Measurements from ENCODE around the gene HLA-DMA. TPM values are rescaled to one million over a fixed set of nuclear protein-coding genes. Genes with fewer than 3 reads are reported as not detected.
A peak's percentile ranks its signal among the peaks of the same experiment; 100 is the strongest.

Gene HLA-DMA
- total RNA-seq, 1 donor from 2014 or later, result 5.4 TPM

DNA sequence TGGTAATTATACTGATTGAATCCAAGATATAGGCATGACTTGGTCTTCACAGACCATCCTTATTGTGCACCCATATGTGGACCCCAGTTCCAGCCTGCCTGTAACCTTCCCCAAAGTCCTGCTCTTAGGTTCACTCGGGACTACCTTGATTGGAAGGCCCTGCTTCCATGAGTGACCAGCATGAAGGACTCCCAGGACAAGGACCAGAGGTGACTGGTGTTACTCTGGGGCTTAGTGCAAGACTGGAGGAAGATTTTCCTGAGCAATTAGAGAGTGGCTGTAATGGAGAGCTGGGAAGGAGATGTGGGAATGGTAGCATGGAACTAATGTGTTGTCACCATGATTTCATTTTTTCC lies 30.6 kb upstream of the HLA-DMA start:
- H3K27ac Mint-ChIP-seq (ENCODE audit: unreplicated experiment), result peak overlapping the region; percentile 76
- no peak overlapping the region for H3K4me3 Mint-ChIP-seq (ENCODE audit: unreplicated experiment)
- peaks cover 19% of the 10 kb centered on the region for H3K4me1 Mint-ChIP-seq (ENCODE audit: low read depth)
- no peaks in the 10 kb centered on the region for H3K27me3 Mint-ChIP-seq (ENCODE audit: low read depth)
- peaks cover 32% of the 10 kb centered on the region for H3K36me3 Mint-ChIP-seq (ENCODE audit: low read depth)
- no peaks in the 10 kb centered on the region for H3K9me3 Mint-ChIP-seq (ENCODE audit: low read depth)
- no peak for DNase-seq (ENCODE audit: low spot score)
- TF ChIP-seq, protein P1, sequence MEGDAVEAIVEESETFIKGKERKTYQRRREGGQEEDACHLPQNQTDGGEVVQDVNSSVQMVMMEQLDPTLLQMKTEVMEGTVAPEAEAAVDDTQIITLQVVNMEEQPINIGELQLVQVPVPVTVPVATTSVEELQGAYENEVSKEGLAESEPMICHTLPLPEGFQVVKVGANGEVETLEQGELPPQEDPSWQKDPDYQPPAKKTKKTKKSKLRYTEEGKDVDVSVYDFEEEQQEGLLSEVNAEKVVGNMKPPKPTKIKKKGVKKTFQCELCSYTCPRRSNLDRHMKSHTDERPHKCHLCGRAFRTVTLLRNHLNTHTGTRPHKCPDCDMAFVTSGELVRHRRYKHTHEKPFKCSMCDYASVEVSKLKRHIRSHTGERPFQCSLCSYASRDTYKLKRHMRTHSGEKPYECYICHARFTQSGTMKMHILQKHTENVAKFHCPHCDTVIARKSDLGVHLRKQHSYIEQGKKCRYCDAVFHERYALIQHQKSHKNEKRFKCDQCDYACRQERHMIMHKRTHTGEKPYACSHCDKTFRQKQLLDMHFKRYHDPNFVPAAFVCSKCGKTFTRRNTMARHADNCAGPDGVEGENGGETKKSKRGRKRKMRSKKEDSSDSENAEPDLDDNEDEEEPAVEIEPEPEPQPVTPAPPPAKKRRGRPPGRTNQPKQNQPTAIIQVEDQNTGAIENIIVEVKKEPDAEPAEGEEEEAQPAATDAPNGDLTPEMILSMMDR (IDR thresholded peaks at IDR 0.05), result no peak

GRCh38 chr6:32982702-32983492 lies 30.0 kb upstream of the HLA-DMA start:
- peaks cover 25% of the 10 kb centered on the region for H3K4me1 Mint-ChIP-seq (ENCODE audit: low read depth)
- H3K36me3 Mint-ChIP-seq (ENCODE audit: low read depth), result peaks cover 38% of the 10 kb centered on the region
- TF ChIP-seq, protein P1 (IDR thresholded peaks at IDR 0.05), result no peak
- no peak overlapping the region for H3K4me3 Mint-ChIP-seq (ENCODE audit: unreplicated experiment)
- no peak for DNase-seq (ENCODE audit: low spot score)
- no peaks in the 10 kb centered on the region for H3K9me3 Mint-ChIP-seq (ENCODE audit: low read depth)
- peak overlapping the region; percentile 3 for H3K27ac Mint-ChIP-seq (ENCODE audit: unreplicated experiment)
- H3K27me3 Mint-ChIP-seq (ENCODE audit: low read depth), result no peaks in the 10 kb centered on the region

GRCh38 chr6:32982084-32982701 lies 29.3 kb upstream of the HLA-DMA start:
- Mint-ChIP-seq H3K36me3 (ENCODE audit: low read depth) (peaks cover 45% of the 10 kb centered on the region), H3K27ac (ENCODE audit: unreplicated experiment) (peak overlapping the region; percentile 68), H3K4me3 (ENCODE audit: unreplicated experiment) (no peak overlapping the region)

DNA sequence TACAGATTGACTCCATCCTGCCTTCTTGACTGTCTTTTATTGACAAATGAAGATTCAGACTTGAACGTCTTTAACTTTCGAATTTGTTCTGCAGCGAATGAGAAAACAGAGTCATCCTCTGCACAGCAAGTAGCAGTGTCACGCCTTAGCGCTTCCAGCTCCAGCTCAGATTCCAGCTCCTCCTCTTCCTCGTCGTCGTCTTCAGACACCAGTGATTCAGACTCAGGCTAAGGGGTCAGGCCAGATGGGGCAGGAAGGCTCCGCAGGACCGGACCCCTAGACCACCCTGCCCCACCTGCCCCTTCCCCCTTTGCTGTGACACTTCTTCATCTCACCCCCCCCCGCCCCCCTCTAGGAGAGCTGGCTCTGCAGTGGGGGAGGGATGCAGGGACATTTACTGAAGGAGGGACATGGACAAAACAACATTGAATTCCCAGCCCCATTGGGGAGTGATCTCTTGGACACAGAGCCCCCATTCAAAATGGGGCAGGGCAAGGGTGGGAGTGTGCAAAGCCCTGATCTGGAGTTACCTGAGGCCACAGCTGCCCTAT lies 27.7 kb upstream of the HLA-DMA start:
- Mint-ChIP-seq H3K4me3 (ENCODE audit: unreplicated experiment) (no peak overlapping the region), H3K27ac (ENCODE audit: unreplicated experiment) (peak overlapping the region; percentile 32), H3K36me3 (ENCODE audit: low read depth) (peaks cover 61% of the 10 kb centered on the region), H3K9me3 (ENCODE audit: low read depth) (no peaks in the 10 kb centered on the region), H3K4me1 (ENCODE audit: low read depth) (peaks cover 48% of the 10 kb centered on the region), H3K27me3 (ENCODE audit: low read depth) (no peaks in the 10 kb centered on the region)
- TF ChIP-seq, protein P1 (IDR thresholded peaks at IDR 0.05), result no peak
- DNase-seq (ENCODE audit: low spot score), result no peak

More at GRCh38 chr6:32982084-32982701, 29.3 kb upstream of the HLA-DMA start:
- Mint-ChIP-seq H3K9me3 (ENCODE audit: low read depth) (no peaks in the 10 kb centered on the region), H3K4me1 (ENCODE audit: low read depth) (peaks cover 32% of the 10 kb centered on the region), H3K27me3 (ENCODE audit: low read depth) (no peaks in the 10 kb centered on the region)
- no peak for DNase-seq (ENCODE audit: low spot score)
- TF ChIP-seq, protein P1 (IDR thresholded peaks at IDR 0.05), result no peak

DNA sequence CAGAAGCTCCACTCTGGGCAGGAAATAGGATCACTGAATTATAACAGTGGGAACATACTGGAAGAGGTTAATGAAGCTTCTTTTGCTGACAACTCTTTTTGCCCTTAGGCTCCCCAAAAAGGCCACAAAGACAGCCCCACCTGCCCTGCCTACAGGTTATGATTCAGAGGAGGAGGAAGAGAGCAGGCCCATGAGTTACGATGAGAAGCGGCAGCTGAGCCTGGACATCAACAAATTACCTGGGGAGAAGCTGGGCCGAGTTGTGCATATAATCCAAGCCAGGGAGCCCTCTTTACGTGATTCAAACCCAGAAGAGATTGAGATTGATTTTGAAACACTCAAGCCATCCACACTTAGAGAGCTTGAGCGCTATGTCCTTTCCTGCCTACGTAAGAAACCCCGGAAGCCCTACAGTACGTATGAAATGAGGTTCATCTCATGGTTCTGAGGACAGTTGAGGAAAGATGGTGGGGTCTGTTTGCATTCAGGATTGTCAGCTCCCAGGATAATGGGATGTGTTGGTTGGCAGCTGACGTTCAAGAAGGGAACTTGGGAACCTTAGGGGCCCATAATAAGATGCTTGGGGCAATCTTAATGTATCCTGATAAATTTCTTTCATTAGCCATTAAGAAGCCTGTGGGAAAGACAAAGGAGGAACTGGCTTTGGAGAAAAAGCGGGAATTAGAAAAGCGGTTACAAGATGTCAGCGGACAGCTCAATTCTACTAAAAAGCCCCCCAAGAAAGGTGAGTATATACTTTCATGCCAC lies 27.0 kb upstream of the HLA-DMA start:
- Mint-ChIP-seq H3K36me3 (ENCODE audit: low read depth) (peaks cover 67% of the 10 kb centered on the region), H3K27me3 (ENCODE audit: low read depth) (no peaks in the 10 kb centered on the region), H3K4me1 (ENCODE audit: low read depth) (peaks cover 55% of the 10 kb centered on the region), H3K27ac (ENCODE audit: unreplicated experiment) (peak overlapping the region; percentile 9), H3K4me3 (ENCODE audit: unreplicated experiment) (no peak overlapping the region), H3K9me3 (ENCODE audit: low read depth) (no peaks in the 10 kb centered on the region)
- TF ChIP-seq, protein P1 (IDR thresholded peaks at IDR 0.05), result no peak
- no peak for DNase-seq (ENCODE audit: low spot score)
